Fibroblast of peridontal ligament (primary cell): ENCODE measurements around the gene RAP1B.

Experiments used
- DNase-seq: peaks from one replicate; pipeline ENCODE4 v3.0.0-alpha.2; 2010; ENCODE audit errors: extremely low read depth

The RAP1B gene

DNA sequence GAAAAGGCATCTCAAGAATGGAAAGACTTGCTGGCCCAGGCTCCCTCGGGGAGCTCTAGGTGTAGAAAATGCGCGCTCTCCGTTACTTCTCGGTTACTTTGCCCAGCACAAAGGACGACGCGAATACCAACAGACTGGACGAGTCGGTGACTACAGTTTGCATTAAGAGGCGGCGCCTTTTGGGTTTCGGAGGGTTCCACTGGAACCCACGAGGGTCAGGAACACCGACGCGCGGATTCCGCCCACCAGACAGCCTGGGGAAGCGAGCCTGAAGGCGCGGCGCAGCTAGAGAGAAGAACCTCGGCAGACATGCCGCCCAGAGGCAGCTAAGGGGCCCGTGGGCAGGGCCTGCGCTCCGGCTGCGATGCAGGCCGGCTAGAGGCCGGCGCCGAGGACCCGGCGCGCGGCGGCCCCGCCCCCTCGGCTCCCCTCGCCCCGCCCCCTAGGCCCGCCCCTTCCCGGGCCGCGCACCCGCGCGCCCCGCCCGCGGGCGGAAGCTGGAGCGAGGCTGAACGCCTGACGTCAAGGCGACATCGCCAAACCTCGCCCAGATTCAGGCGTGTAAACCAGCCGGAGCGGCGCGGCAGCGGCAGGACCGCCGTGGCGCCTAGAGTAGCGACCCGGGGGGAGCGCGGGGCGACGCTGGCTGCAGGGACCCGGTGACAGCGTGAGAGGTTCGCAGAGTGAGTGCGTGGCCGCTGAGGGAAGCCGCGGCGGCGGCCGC, at the start of gene RAP1B:
RAP1B (plus strand) TSS at position 530 of the 724 bp plus-strand sequence. CDS start 37,826 bp downstream, outside the sequence.
- DNase-seq = peak; percentile 86

DNA sequence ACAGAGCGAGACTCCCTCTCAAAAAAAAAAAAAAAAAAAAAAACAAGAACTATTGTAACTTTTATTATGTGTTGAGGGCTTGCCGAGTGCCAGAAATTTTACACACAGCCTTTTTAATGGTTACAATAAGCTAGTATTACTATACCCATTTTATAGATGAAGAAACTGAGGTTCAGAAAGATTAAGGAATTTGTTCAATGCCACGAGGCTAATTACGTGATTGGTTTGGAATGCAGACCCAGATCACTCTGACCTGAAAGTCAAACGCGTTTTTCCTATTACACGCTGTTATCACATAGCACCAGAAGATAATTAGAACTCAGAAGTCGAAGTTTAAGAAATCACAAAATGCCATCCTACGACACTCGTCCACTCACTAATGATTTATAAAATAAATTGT, 48.9 kb upstream of the RAP1B start:
- no peak for DNase-seq

DNA sequence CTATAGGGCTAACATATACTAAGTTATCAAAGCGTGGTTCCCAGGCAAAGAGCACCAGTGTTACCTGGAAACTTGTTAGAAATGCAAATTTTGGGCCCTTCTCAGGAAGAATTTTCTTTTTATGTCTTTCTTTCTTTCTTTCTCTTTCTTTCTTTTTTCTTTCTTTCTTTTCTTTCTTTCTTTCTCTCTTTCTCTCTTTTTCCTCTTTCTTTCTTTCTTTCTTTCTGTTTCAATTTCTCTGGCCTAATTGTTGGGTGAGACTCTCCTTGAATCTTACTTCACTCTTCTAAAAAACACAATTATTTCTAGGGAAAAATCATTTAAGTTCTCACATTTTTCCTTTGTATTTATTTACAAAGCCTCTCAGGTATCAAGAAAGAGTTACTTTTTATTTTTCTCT, 46.5 kb upstream of the RAP1B start:
- DNase-seq = no peak

DNA sequence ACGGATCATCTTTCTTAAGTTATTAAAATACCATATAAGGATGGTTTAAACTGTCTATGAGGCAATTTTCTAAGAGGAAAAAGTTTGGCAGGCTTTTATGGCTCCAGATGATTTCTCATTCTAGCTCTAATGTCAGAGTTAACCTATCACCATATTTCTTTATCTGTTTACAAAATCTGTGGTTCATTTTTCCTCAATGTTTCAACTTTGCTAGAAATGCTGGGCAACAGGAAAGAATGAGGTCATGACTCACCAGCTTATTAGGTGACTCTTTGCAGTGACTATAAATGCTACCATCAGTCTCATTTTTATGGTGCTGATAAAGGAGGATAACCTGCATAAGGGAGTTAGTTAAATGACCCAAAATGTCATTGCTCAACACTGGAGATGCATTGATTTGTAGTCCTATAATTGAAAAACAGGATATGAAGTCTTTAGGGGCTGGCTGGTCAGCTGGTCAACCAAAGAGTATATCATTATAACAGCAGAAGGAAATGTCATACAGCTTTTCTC, 45.3 kb upstream of the RAP1B start:
- peak; percentile 97 for DNase-seq

DNA sequence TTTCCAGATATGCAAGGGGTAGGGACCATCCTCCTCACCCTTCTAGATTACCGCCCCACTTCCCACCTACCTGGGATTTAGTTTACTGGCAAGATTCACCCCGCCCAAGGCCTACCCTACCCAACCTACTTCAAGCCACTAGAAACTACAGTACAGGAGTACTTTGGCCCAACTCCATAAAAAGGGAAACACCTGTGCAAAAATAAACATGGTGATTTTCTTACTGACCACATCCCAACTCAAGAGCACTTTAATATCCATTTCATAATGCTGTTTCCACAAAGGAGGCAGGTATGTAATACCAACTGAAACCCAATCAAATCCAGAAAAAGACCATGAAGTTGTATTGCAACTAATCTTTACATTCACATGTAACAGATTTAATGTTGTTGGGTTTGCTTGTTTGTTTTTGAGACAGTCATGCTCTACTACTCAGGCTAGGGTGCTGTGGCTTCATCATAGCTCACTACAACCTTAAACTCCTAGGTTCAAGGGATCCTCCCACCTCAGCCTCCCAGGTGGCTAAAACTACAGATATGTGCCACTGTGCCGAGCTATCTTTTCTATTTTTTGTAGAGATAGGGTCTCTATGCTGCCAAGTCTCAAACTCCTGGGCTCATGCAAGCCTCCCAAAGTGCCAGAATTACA, 41.7 kb upstream of the RAP1B start:
- no peak for DNase-seq

DNA sequence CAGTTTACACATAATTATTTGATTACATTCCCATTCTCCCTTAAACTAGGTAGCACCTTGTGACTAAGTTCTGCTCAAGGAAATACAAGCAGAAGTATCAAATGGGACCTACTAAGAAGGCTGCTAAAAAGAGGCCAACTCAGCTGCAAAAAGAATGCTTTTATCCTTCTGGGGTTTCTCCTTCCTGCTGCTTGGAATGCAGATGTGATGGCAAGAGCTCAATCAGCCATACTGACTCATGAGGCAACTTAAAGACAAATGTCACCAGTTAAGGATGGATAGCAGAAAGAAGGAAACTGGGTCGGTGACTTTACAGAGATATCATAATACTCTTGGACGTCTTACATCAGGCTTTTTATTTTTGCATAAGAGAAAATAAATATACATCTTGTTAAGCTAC, 38.0 kb upstream of the RAP1B start:
- peak; percentile 37 for DNase-seq

DNA sequence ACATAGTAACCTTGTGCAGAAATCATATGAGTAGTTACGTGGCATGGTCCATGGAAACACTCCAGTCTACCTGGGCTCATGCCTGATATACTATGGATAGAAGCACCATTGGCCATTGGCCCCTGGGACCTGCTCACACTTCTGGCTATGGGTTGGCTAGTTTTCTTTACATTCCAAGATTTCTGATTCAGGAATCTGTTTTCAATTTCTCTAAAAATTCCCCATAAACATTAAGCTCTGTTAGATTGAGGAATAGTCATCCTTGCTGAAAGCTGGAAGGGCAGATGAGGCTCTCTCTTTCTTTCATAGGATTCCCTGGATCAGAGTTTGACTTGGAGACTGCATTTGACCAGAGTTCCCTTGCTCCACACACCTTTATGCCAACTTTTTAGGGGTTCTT, 37.3 kb upstream of the RAP1B start:
- peak; percentile 61 for DNase-seq

DNA sequence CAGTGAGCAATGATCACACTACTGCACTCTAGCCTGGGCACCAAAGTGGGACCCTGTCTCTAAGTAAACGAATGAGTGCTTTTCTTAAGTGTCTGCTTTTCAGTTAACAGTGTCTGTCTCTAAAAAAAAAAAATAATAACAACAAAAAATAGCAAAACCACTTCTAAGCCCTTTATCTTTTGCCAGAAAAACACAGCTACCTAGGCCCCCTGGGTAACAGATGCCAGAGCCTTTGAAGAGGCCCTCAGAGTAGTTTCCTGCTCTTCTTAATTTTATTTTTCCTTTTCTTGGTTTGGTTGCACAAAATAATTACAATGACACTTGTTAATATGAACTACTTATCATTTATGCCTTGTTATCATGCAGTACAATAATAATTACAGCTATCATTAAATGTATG, 32.8 kb upstream of the RAP1B start:
- DNase-seq = no peak

DNA sequence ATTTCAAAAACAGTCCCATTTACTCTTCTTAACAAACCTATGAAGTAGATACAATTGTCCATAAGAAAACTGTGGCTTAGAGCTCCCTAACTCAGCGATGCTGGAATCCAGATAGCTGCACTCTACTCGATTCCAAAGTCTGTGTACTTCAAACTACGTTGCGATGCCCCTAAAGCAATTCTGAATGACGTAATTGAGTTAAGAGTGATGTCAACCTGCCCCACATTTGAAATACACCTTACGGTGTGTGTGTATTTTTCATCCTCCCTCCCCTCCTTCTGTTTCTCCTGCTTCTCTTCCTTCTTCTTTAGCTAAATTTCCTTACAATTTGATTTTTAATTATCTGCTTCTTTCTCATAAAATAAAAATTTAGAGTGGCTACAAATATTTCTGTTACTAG, 31.9 kb upstream of the RAP1B start:
- DNase-seq = no peak

DNA sequence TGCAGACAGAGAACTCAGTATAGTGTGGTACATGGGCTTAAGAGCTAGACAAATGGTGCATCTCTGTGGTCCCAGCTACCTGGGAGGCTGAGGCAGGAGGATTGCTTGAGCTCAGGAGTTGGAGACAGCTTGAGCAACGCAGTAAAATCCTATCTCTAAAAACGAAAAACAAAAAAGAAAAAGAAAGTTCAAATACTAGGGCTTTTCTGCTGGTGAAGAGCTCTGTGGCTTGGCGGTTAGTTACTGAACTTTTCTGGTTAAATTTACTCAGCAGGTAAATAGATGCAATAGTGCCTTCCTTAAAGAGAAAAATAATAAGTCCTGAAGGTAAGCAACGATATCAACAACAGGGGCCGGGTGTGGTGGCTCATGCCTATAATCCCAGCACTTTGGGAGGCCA, 31.4 kb upstream of the RAP1B start:
- DNase-seq = no peak

DNA sequence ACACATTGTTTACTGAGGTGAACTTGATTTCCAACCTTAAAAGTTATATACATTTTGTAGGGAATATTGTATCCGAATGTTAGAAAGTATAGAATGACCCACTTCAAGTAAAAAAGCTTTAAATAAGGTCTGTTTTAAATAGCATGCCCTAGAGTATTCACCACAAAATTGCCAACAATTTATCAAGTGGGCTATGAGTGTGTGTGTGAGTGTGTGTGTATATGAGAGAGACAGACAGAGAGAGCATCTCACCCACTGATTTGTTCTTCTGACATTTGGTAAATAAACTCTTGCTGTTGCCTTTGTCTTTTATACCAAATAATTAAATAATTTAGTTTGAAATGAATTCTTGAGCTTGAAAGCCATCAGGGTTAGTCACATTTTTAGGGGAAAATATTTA, 29.8 kb upstream of the RAP1B start:
- no peak for DNase-seq

DNA sequence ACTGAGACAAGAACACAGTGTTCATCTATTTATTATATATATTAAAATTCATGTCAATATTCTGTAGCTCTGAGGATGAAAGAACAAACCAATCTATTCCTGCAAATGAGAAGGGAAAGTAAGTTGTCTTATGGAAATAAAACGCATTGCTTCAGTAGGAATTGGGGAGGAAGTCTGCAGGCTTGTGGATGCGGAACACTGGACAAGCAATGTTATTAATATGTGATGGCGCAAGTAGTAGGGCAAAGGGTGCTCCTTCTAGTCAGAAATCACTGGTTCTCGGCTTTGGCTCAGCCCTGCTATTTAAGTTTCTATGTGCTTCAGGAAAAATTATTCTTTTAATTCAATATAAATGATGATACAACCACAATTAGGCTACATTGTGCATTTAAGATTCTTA, 28.8 kb upstream of the RAP1B start:
- DNase-seq = no peak

DNA sequence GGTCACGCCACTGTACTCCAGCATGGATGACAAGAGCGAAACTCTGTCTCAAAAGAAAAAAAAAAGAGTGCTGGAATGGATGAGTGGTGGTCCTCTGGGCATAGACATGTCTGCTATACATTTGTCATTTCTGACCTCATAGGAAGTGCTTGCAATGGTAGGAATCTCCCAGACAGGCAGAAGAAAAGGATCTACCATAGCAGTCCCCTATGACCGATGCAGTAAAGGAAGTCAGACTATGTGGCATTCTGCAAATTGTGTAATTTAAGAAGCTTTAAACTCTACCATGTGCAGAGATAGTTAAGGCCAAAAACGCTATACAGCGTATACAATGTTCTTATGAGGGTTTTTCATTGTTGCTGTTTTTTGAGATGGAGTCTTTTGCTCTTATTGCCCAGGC, 24.7 kb upstream of the RAP1B start:
- no peak for DNase-seq

DNA sequence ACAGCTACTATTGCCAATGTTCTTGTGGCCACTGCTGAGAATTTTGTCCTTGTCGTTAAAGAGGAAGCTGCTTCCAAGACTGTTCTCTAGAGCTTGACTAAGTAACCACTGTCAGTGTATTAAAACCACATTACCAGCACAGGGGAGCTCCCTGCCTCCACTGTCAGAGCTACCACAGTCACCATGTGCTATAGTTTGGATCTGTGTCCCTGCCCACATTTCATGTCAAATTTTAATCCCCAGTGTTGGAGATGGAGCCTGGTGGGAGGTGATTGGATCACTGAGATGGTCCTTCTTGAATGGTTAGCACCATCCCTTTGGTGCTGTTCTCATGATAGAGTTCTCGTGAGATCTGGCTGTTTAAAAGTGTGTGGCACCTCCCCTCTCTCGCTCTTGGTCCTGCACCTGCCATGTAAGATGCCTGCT, 23.2 kb upstream of the RAP1B start:
- DNase-seq = no peak

DNA sequence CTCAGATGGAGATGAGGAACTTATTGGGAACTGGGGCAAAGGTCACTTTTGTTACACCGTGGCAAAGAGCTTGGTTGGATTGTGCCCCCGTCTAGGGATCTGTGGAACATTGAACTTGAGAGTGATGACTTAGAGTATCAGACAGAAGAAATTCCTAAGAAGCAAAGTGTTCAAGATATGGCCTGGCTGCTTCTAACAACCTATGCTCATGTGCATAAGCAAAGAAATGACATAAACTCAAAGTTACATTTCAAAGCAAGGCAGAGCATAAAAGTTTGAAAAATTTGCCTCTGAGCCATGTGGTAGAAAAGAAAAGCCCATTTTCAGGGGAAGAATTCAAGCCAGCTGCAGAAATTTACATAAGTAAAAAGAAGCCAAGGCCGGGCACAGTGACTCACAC, 21.5 kb upstream of the RAP1B start:
- no peak for DNase-seq

DNA sequence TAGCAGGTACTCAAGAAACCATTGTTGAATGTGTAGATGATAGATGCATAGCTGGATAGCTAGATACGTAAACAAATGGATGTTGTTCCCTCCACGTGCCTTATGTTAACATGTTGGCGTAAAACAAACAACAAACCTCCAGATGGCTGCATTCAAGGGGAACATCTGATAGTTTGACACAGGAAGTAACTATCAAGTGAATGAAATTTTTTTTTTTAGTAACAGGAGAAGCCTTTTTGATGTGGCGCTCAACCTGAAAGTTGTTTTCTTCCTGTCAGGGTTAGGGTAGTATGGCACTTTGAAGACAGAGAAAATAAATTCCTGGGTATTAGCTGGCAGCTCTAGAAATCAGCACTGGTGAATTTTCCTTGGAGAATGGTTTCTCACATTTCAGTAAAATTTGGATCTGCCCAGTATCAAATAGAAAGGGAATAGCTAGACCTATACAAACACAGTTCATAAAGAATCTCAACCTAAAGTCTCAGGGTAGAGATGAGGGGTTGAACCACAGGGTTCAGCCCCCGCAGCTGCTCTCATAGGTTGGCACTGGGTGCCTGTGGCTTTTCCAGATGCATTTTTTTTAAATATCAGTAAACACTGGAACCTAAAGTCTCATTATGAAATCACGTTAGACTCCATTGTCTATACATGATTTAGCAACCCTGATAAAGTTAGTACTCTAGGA, 18.8 kb upstream of the RAP1B start:
- DNase-seq = no peak

DNA sequence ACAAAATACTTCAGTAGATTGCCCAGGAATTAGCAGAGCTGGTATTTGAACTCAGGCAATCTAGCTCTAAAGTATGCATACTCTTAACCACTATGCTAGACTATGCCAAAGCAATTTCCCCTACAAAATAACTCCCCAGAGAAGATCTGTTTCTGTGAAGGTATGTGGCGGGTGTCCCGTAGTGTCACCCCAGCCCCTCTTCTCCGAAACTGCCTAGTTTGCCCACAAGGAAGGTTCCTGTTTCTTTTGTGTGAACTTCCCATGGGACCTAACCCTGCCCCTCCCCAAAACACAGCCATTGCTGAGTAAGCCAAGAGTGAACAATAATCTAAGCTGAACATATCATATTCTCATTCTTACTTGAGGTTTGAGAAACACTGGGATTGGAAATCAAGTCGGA, 15.5 kb upstream of the RAP1B start:
- no peak for DNase-seq

DNA sequence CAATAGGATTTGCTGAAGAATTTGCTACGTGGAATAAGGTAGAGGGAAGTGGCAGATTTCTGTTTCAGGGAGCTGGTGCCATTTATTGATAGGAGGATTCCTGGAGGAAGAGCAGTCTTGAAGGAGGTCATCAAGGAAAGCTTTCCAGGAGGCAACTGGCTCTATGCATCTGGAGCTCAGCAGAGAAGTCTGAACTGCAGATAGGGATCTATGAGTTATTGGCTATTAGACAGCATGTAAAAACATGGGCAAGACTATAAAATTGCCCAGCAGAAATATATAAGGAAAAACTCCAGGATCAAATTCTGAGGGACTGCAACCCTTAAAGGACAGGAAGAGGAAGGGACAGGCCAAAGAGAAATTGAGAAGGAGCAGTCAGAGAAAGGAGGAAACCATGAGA, 8.9 kb upstream of the RAP1B start:
- DNase-seq = no peak

DNA sequence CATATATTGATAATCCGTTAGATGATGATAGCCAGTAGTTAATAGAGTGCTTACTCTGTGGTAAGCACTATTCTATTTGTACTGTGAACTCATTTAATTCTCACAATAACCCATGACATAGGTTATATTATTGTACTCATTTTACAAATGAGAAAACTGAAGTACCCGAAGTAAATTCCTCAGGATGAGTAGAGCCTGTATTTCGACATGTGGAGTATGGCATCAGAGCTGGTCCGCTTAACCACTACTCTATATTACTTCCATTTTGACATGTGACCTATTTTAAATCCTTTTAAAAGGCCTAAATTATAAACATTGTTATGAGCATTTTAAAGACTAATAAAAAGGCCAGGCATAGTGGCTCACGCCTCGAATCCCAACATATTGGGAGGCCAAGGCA, 8.0 kb upstream of the RAP1B start:
- no peak for DNase-seq

DNA sequence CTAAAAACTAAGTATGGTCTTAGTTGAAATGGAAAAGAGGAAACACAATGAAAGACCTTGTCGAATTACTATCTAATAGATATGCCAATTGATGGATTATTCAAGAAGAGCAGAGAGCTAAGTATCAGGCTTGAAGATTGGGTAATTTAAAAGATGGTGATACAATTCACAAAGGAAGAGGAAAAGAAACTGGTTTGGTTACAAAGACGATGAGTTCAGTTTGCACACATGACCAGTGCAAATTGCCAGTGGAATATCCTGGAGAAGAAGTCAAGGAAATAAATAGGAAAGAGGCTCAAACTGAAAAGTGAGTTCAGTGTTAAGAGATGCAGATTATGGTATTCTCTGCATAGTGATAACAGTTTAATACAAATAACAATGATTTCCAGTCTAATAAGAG, 2.5 kb upstream of the RAP1B start:
- DNase-seq = no peak

DNA sequence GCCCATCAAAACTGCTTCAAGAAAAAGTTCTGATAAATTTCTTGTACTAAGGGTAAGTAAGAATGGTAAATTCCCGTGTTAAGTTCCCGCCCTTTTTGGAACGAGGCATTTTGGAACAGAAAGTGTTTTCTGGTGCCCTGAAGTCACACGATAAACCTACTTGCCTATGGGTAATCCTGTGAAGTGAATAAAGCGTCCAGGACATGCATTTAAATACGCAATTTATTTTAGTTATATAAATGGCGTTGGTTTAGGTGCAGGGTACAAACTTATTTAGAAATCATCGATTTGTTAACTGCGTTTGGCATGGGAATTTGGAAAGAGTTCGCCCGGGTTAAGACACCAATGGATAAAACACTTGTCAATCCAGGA, 715 bp upstream of the RAP1B start:
- peak; percentile 66 for DNase-seq

DNA sequence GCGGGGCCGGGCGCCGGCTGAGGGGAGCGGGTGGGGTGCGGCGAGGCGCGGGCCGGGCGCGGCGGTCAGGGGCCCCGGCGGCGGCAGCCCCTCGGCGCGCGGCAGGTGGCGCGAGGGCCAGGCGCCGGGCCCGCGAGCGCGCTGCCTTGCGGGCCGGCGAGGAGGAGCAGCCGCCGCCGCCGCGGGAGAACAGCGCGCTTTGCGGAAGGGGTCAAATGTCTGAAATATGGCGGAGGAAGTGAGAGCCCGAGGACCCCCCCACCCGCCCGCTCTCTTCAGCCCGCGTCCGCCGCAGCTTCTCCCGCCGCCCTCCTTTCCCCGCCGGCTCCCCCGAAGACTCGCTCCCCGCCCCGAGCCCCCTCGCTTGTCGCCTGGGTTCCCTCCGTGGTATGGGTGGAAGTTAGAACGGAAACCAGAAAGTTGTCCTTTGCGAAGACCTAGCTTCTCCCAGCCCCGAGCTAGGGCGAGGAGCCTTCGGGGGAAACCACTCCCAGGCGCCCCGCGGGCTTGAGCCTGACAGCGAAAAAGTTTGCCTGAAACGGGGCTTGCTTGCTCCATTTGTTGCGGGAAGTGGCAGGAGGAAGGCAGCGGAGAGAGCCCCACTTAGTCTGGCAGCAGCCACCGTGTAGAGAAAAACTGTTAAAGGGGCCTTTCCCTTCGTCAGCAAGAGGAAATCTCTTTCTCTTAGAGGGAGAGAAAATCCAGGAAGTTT, 551 bp downstream of the RAP1B start:
- peak; percentile 81 for DNase-seq
